ENCODE measurements around the gene NARS2.

Gene NARS2

GRCh38 chr11:78562398-78562797 lies 12.3 kb downstream of the NARS2 start:
- Histone ChIP-seq H3K9ac (ENCODE audit: low read length) (no peak overlapping the region), H3K4me2 (ENCODE audit: low read depth, low read length, poor library complexity, severe bottlenecking) (no peak overlapping the region), H3F3A (ENCODE audit: insufficient read depth) (peaks cover 13% of the 10 kb centered on the region; the same call in 1 of the 2 replicates), H2AFZ (ENCODE audit: low read depth, low read length, severe bottlenecking) (no peak overlapping the region), H3K9me3 (ENCODE audit: insufficient read depth, low read length) (no peaks in the 10 kb centered on the region), H3K4me3 (ENCODE audit: insufficient read depth, low read length, poor library complexity, severe bottlenecking) (no peak overlapping the region), H3K79me2 (ENCODE audit: insufficient read depth, low read length) (peaks cover 34% of the 10 kb centered on the region), H3K9me2 (replicated peaks; ENCODE audit: insufficient read depth, low read length) (no peaks in the 10 kb centered on the region), H4K20me1 (ENCODE audit: low read depth, low read length) (no peaks in the 10 kb centered on the region), H3K27ac (ENCODE audit: low read depth, low read length) (no peak overlapping the region), H3K27me3 (ENCODE audit: low read length) (no peaks in the 10 kb centered on the region), H3K36me3 (ENCODE audit: low read length) (peaks cover 24% of the 10 kb centered on the region; the same call in 1 of the 2 replicates)
- TF ChIP-seq EZH2phosphoT487 (conservative IDR thresholded peaks at IDR 0.05; ENCODE audit: low read length) = no peak
- TF ChIP-seq CTCF (IDR thresholded peaks at IDR 0.05; ENCODE audit: insufficient read depth, low read length, poor library complexity, severe bottlenecking) = no peak

- Histone ChIP-seq H3K4me2 (ENCODE audit: low read depth, low read length, poor library complexity, severe bottlenecking) (no peak overlapping the region), H3K9ac (ENCODE audit: low read length) (no peak overlapping the region), H3K4me3 (ENCODE audit: insufficient read depth, low read length, poor library complexity, severe bottlenecking) (no peak overlapping the region), H2AFZ (ENCODE audit: low read depth, low read length, severe bottlenecking) (no peak overlapping the region), H3K9me3 (ENCODE audit: insufficient read depth, low read length) (no peaks in the 10 kb centered on the region), H3K36me3 (ENCODE audit: low read length) (peaks cover 19% of the 10 kb centered on the region; the same call in 1 of the 2 replicates), H3K27me3 (ENCODE audit: low read length) (no peaks in the 10 kb centered on the region), H3K79me2 (ENCODE audit: insufficient read depth, low read length) (peaks cover 34% of the 10 kb centered on the region), H3K9me2 (replicated peaks; ENCODE audit: insufficient read depth, low read length) (no peaks in the 10 kb centered on the region), H4K20me1 (ENCODE audit: low read depth, low read length) (no peaks in the 10 kb centered on the region), H3F3A (ENCODE audit: insufficient read depth) (0 out of 2 replicates have a peak, but pooled peaks cover 5% of the 10 kb centered on the region), H3K27ac (ENCODE audit: low read depth, low read length) (no peak overlapping the region)
- TF ChIP-seq EZH2phosphoT487 (conservative IDR thresholded peaks at IDR 0.05; ENCODE audit: low read length) = no peak
Measured at GRCh38 chr11:78560826-78561484, 13.7 kb downstream of the NARS2 start.

- Histone ChIP-seq H2AFZ (ENCODE audit: low read depth, low read length, severe bottlenecking) (no peak overlapping the region), H3F3A (ENCODE audit: insufficient read depth) (no peaks in the 10 kb centered on the region), H3K79me2 (ENCODE audit: insufficient read depth, low read length) (peaks cover 34% of the 10 kb centered on the region), H3K4me2 (ENCODE audit: low read depth, low read length, poor library complexity, severe bottlenecking) (no peak overlapping the region), H3K9me3 (ENCODE audit: insufficient read depth, low read length) (no peaks in the 10 kb centered on the region), H4K20me1 (ENCODE audit: low read depth, low read length) (no peaks in the 10 kb centered on the region), H3K9me2 (replicated peaks; ENCODE audit: insufficient read depth, low read length) (no peaks in the 10 kb centered on the region), H3K9ac (ENCODE audit: low read length) (no peak overlapping the region), H3K4me3 (ENCODE audit: insufficient read depth, low read length, poor library complexity, severe bottlenecking) (no peak overlapping the region), H3K27me3 (ENCODE audit: low read length) (no peaks in the 10 kb centered on the region), H3K27ac (ENCODE audit: low read depth, low read length) (no peak overlapping the region), H3K36me3 (ENCODE audit: low read length) (peaks cover 15% of the 10 kb centered on the region; the same call in 1 of the 2 replicates)
- TF ChIP-seq EZH2phosphoT487 (conservative IDR thresholded peaks at IDR 0.05; ENCODE audit: low read length) (no peak), CTCF (IDR thresholded peaks at IDR 0.05; ENCODE audit: insufficient read depth, low read length, poor library complexity, severe bottlenecking) (no peak)
Measured at GRCh38 chr11:78560153-78560552, 14.5 kb downstream of the NARS2 start.

GRCh38 chr11:78557236-78557635 lies 17.4 kb downstream of the NARS2 start:
- no peak overlapping the region for H3K27ac ChIP-seq (ENCODE audit: low read depth, low read length)
- H3K27me3 ChIP-seq (ENCODE audit: low read length) = no peaks in the 10 kb centered on the region
- H3K9ac ChIP-seq (ENCODE audit: low read length) = no peak overlapping the region
- H3K36me3 ChIP-seq (ENCODE audit: low read length) = peaks cover 13% of the 10 kb centered on the region; the same call in 1 of the 2 replicates
- H3K4me3 ChIP-seq (ENCODE audit: insufficient read depth, low read length, poor library complexity, severe bottlenecking) = no peak overlapping the region
- H3K4me2 ChIP-seq (ENCODE audit: low read depth, low read length, poor library complexity, severe bottlenecking) = no peak overlapping the region
- H3F3A ChIP-seq (ENCODE audit: insufficient read depth) = no peaks in the 10 kb centered on the region
- no peaks in the 10 kb centered on the region for H4K20me1 ChIP-seq (ENCODE audit: low read depth, low read length)
- no peak overlapping the region for H2AFZ ChIP-seq (ENCODE audit: low read depth, low read length, severe bottlenecking)
- TF ChIP-seq CTCF (IDR thresholded peaks at IDR 0.05; ENCODE audit: insufficient read depth, low read length, poor library complexity, severe bottlenecking) (no peak), EZH2phosphoT487 (conservative IDR thresholded peaks at IDR 0.05; ENCODE audit: low read length) (no peak)
- H3K9me2 ChIP-seq (replicated peaks; ENCODE audit: insufficient read depth, low read length) = no peaks in the 10 kb centered on the region
- H3K9me3 ChIP-seq (ENCODE audit: insufficient read depth, low read length) = no peaks in the 10 kb centered on the region
- H3K79me2 ChIP-seq (ENCODE audit: insufficient read depth, low read length) = peaks cover 24% of the 10 kb centered on the region

All from SU-DHL-6 (cell line).